Nephron progenitor cell (in vitro differentiated cells): ENCODE measurements around the gene GRIK2.

Experiments
- DNase-seq: peaks from one replicate; pipeline ENCODE4 v3.0.0; 2021
- H3K27ac Mint-ChIP-seq: 2 replicates; pipeline ENCODE4 v1.8.0; 2021; ENCODE audit warnings: mild to moderate bottlenecking, moderate library complexity, mixed read lengths
- H3K27me3 Mint-ChIP-seq: 2 replicates; pipeline ENCODE4 v1.8.0; 2021; ENCODE audit warnings: mild to moderate bottlenecking, low read depth, mixed read lengths; ENCODE audit not compliant: poor library complexity
- H3K36me3 Mint-ChIP-seq: 2 replicates; pipeline ENCODE4 v1.8.0; 2021; ENCODE audit warnings: low read depth, mixed read lengths
- H3K4me1 Mint-ChIP-seq: 2 replicates; pipeline ENCODE4 v1.8.0; 2021; ENCODE audit warnings: mixed read lengths
- H3K4me3 Mint-ChIP-seq: 2 replicates; pipeline ENCODE4 v1.8.0; 2021; ENCODE audit warnings: mild to moderate bottlenecking, moderate library complexity, mixed read lengths
- H3K9me3 Mint-ChIP-seq: 2 replicates; pipeline ENCODE4 v1.8.0; 2021; ENCODE audit warnings: mild to moderate bottlenecking, moderate library complexity, mixed read lengths
- TF ChIP-seq, protein P1 (sequence below): fragments of 200-600 bp; sonication (generic); IDR thresholded peaks from 2 replicates; pipeline ENCODE4 v1.5.0; 2021; ENCODE audit warnings: antibody characterized with exemption

Gene GRIK2

DNA sequence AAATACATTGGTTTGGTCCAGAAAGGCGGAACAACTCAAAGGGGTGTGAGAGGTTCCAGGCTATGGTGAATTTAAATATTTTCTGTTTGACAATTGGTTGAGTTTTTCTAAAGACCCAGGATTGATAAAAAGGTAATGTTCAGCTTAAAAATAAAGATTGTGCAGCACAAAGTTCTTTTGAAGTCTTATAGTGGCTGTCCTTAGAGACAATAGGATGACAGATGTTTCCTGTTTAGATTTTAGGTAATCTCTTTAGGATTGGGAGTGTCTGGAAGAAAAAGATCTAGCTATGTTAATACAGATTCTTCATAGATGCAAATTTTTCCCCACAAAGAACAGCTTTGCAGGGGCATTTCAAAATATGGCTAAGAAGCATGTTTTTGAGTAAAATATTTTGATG lies 119.7 kb downstream of the GRIK2 start:
- TF ChIP-seq, protein P1, sequence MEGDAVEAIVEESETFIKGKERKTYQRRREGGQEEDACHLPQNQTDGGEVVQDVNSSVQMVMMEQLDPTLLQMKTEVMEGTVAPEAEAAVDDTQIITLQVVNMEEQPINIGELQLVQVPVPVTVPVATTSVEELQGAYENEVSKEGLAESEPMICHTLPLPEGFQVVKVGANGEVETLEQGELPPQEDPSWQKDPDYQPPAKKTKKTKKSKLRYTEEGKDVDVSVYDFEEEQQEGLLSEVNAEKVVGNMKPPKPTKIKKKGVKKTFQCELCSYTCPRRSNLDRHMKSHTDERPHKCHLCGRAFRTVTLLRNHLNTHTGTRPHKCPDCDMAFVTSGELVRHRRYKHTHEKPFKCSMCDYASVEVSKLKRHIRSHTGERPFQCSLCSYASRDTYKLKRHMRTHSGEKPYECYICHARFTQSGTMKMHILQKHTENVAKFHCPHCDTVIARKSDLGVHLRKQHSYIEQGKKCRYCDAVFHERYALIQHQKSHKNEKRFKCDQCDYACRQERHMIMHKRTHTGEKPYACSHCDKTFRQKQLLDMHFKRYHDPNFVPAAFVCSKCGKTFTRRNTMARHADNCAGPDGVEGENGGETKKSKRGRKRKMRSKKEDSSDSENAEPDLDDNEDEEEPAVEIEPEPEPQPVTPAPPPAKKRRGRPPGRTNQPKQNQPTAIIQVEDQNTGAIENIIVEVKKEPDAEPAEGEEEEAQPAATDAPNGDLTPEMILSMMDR: no peak
- Mint-ChIP-seq H3K9me3 (no peaks in the 10 kb centered on the region), H3K4me1 (no peaks in the 10 kb centered on the region)

DNA sequence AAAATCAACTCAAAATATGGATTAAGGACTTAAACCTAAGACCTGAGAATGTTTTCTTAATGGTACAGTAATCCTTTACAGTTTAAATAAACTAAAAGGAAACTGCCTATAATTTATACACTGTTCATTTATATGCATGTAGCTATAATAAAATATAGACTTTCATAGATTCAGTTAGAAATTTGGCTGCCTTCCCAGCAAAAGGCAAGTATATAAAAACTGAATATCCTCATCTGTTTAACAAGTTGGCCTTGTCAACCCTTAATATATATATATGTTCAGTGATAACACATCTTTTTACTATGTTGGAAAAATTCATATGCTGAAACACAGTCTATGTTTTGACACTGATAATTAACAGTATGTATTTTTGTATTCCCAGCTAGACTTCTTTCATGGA lies 123.1 kb downstream of the GRIK2 start:
- H3K4me3 Mint-ChIP-seq: no peak overlapping the region
- H3K4me1 Mint-ChIP-seq: no peaks in the 10 kb centered on the region
- TF ChIP-seq, protein P1: no peak

More for the DNA sequence above, 119.7 kb downstream of the GRIK2 start:
- H3K4me3 Mint-ChIP-seq: no peak overlapping the region
- no peaks in the 10 kb centered on the region for H3K36me3 Mint-ChIP-seq
- no peak for DNase-seq
- H3K27ac Mint-ChIP-seq: no peak overlapping the region
- H3K27me3 Mint-ChIP-seq: no peaks in the 10 kb centered on the region

DNA sequence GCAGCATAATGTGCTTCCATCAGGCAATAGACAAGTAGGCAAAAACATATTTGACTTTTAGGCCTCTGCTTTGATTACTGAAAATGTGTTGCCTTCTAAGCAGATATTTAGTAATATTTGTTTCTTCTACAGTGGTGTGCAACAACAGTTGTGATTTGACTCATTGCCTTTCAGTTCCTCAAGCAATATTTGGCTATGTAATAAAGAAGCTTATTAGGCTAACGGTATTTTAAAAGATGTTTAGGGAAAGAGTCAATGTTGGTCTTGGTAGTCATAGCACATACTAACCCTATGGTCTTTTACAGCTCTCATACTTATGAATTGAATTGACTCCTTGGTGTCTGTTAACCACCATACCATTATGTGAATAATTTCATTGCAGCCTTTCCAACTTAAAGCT lies 124.1 kb downstream of the GRIK2 start:
- no peak overlapping the region for H3K4me3 Mint-ChIP-seq
- no peaks in the 10 kb centered on the region for H3K9me3 Mint-ChIP-seq
- no peaks in the 10 kb centered on the region for H3K4me1 Mint-ChIP-seq
- no peak for DNase-seq
- no peaks in the 10 kb centered on the region for H3K36me3 Mint-ChIP-seq
- no peaks in the 10 kb centered on the region for H3K27me3 Mint-ChIP-seq
- no peak overlapping the region for H3K27ac Mint-ChIP-seq
- TF ChIP-seq, protein P1: no peak

More for the DNA sequence above, 123.1 kb downstream of the GRIK2 start:
- no peak for DNase-seq
- Mint-ChIP-seq H3K27me3 (no peaks in the 10 kb centered on the region), H3K9me3 (no peaks in the 10 kb centered on the region), H3K27ac (no peak overlapping the region), H3K36me3 (no peaks in the 10 kb centered on the region)

DNA sequence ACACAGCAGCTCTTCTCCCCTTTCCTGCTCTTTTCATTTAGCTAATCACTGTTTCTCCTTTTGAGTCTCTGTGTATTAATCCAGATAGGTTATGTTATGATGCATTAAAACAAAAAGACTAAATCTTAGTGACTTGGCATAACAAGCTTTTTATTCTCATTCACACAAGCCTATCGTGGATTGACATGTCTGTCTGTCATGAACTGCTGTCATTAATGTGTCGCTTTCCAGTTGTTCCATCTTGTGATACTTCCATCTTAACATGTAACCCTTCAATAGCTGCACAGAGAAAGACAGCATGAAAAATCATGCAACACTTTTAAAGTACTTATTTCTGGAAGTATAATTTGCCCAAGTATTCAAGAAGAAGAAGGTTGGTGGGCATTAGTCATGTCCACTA lies 128.7 kb downstream of the GRIK2 start:
- TF ChIP-seq, protein P1: no peak
- Mint-ChIP-seq H3K36me3 (no peaks in the 10 kb centered on the region), H3K4me3 (no peak overlapping the region), H3K27ac (no peak overlapping the region), H3K9me3 (no peaks in the 10 kb centered on the region), H3K4me1 (no peaks in the 10 kb centered on the region), H3K27me3 (no peaks in the 10 kb centered on the region)
- DNase-seq: no peak

DNA sequence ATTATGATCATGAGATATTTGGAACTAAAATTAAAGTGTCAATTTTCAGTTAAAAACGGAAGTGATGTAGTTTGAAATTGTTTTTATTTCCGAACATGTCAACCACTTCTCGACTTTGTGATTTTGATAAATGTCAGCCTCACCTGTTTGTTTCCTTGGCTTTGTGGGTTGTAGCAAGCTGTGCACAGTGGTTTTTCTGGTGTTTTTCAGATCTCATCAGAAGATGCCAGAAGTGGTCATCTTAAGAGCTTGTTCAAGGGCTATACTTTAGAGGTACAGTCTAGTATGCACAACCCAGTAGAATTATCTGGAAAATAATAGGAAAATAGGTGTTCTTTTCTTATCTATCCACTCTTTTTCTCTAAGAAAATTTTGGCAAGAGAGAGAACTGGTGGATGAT lies 134.0 kb downstream of the GRIK2 start:
- H3K27me3 Mint-ChIP-seq: no peaks in the 10 kb centered on the region
- TF ChIP-seq, protein P1: no peak
- no peak for DNase-seq
- H3K9me3 Mint-ChIP-seq: no peaks in the 10 kb centered on the region
- no peak overlapping the region for H3K27ac Mint-ChIP-seq
- no peaks in the 10 kb centered on the region for H3K36me3 Mint-ChIP-seq
- H3K4me1 Mint-ChIP-seq: no peaks in the 10 kb centered on the region
- H3K4me3 Mint-ChIP-seq: no peak overlapping the region

DNA sequence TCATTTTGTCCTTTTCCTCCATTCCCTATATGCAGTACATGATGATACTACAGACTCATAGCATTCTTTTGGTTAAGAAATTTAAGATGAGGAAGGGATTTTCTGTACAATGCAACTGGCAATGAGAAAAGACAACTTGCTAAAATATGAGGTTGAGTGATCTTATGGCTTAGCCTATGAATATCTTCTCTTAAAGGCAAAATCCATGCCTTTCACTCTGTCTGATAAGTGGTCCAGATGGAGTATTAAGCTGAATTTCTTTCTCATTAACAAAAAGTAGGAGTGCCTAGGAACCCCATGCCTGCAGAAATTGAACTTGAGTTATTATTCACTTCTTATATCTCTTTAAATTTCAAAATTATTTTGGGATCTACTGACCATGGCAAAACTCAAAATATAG lies 135.3 kb downstream of the GRIK2 start:
- H3K4me1 Mint-ChIP-seq: no peaks in the 10 kb centered on the region
- H3K36me3 Mint-ChIP-seq: no peaks in the 10 kb centered on the region
- DNase-seq: no peak
- no peaks in the 10 kb centered on the region for H3K9me3 Mint-ChIP-seq
- TF ChIP-seq, protein P1: no peak
- no peak overlapping the region for H3K27ac Mint-ChIP-seq
- H3K27me3 Mint-ChIP-seq: no peaks in the 10 kb centered on the region
- H3K4me3 Mint-ChIP-seq: no peak overlapping the region
